GM23248 (cell line): ENCODE results near the gene ATXN2L.
"Not testable (repeated sequence)": the region's sequence is repeated elsewhere in the genome, so short reads cannot be mapped to it uniquely, and the experiment has no call there.

Experiments used
- EZH2 ChIP-seq: fragments of 200-600 bp; sonication (generic); IDR thresholded peaks from 2 replicates; pipeline ENCODE4 v1.6.1; 2018; ENCODE audit warnings: antibody characterized with exemption, mild to moderate bottlenecking; ENCODE audit not compliant: insufficient read depth, poor library complexity, severe bottlenecking
- EZH2phosphoT487 ChIP-seq: fragments of 200-600 bp; sonication (generic); IDR thresholded peaks from 2 replicates; pipeline ENCODE4 v1.6.1; 2018; ENCODE audit warnings: antibody characterized with exemption, moderate library complexity, mild to moderate bottlenecking, low read depth; ENCODE audit not compliant: insufficient read depth

DNA sequence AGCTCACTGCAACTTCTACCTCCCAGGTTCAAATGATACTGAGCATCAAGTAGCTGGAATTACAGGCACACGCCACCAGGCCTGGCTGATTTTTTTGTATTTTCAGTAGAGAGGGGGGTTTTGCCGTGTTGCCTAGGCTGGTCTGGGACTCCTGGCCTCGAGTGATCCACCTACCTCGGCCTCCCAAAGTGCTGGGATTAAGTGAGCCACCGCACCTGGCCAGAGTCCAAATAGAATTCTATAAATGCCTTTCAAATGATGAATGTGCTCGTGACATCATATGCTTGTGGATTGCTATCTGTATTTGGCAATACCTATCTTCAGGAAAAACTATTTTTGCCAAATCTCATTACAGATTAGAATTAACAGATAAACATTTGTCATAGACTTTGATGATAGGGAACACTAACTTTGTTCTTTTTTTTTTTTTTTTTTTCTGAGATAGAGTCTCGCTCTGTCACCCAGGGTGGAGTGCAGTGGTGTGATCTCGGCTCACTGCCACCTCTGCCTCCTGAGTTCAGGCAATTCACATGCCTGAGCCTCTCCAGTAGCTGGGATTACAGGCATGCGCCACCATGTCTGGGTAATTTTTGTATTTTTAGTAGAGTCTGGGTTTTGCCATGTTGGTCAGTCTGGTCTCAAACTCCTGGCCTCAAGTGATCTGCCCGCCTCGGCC lies 15.2 kb upstream of the ATXN2L start:
- TF ChIP-seq EZH2, EZH2phosphoT487: not testable (repeated sequence)
